SU-DHL-6 (cell line): ENCODE results near the gene PLSCR4.

Experiments
- EZH2phosphoT487 ChIP-seq: fragments of 200-600 bp; sonication (generic), shearing (Covaris generic); conservative IDR thresholded peaks from 2 replicates; pipeline ENCODE4 v1.6.1; 2018; ENCODE audit warnings: mild to moderate bottlenecking, antibody characterized with exemption, low read length, moderate library complexity, mixed read lengths
- TF ChIP-seq, protein P1 (sequence below): fragments of 200-600 bp; sonication (generic); IDR thresholded peaks from one replicate; pipeline ENCODE4 v1.5.1; 2017; ENCODE audit warnings: antibody characterized with exemption, mild to moderate bottlenecking, low read length, moderate library complexity; ENCODE audit not compliant: insufficient read depth, poor library complexity, severe bottlenecking

DNA sequence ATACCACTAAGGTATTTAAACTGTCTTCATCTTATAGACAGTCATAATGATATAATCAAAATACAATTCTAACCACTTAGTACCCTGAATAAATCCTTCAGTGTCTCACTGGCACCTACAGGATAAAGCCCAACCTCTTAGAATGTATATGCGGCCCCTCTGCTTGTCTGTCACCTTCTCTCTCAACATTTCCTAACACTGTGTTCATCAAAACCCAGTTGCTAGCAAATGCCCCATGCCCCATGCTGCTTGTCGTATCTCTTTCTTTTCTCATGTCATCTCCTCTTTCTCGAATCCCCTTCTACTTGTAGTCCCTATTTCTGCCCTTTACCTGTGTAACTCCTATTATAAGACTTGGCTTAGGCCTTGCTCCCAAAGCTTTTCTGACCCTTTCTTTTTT is 24.6 kb upstream of the PLSCR4 start:
- TF ChIP-seq, protein P1, sequence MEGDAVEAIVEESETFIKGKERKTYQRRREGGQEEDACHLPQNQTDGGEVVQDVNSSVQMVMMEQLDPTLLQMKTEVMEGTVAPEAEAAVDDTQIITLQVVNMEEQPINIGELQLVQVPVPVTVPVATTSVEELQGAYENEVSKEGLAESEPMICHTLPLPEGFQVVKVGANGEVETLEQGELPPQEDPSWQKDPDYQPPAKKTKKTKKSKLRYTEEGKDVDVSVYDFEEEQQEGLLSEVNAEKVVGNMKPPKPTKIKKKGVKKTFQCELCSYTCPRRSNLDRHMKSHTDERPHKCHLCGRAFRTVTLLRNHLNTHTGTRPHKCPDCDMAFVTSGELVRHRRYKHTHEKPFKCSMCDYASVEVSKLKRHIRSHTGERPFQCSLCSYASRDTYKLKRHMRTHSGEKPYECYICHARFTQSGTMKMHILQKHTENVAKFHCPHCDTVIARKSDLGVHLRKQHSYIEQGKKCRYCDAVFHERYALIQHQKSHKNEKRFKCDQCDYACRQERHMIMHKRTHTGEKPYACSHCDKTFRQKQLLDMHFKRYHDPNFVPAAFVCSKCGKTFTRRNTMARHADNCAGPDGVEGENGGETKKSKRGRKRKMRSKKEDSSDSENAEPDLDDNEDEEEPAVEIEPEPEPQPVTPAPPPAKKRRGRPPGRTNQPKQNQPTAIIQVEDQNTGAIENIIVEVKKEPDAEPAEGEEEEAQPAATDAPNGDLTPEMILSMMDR: no peak
- no peak for TF ChIP-seq EZH2phosphoT487
